ENCODE data around the gene AKR7A3. TPM values are rescaled to one million over a fixed set of nuclear protein-coding genes. Genes with fewer than 3 reads are reported as not detected.
A peak's percentile ranks its signal among the peaks of the same experiment; 100 is the strongest.

The AKR7A3 gene
- total and polyA plus RNA-seq, 12 donors = 0.13 to 0.66 (median 0.25) TPM; not detected in 2

DNA sequence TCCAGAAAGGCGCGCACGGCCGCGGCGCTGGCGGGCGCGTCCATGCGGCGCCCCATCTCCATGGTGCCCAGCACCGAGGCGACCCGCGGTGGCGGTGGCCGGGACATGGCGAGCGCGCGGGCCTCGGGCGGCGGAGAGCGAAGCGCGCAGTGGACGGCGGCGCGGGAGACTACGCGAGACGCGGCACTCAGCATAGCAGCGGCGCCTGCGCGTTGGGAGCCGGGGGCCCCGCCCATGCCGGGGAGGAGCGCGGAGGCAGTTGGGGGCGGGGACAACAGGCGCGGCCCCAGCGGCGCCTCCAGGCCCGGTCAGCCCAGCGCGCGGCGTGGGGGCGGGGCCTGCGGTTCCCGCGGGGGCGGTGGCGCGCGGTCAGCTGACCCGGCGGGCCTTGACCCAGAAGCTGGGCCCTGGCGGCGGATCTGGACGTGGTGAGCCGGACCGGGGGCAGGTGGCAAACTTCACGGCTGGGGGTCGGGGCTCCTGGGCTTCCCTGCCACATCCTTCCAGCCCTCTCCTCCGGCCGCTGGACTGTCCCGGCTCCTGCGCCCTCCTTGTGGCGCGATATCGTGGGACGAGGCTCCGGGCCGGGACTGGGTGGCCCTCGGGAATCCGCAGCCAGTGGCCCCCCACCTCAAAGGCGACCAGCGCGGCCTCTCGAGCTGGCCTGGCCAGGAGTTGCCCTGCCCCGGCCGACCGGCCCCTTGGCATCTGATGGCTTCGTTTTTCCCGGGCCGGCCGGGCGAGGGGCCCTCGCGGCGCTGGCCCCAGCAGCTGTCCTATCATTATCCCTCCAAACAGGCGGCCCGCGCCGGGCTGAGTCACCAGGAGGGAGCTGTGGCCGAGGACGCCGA lies 23.6 kb upstream of the AKR7A3 start, which contains the start of the genes AKR7A2 and SLC66A1:
Gene AKR7A2 (minus strand): TSS at position 214 of the 851 bp plus-strand sequence. CDS start 20 bp downstream, at position 194.
Gene SLC66A1 (plus strand): TSS at position 396 of the 851 bp plus-strand sequence. CDS start 5,352 bp downstream, outside the sequence.
- peak; percentile 96 to 98 (median 97) for ATAC-seq
- intact Hi-C loops (cut with DNase I) = no loop called here
- no peaks in the 10 kb centered on the region for H3K9me3 ChIP-seq
- no peaks in the 10 kb centered on the region for H3K27me3 ChIP-seq
- TF ChIP-seq, protein P1, sequence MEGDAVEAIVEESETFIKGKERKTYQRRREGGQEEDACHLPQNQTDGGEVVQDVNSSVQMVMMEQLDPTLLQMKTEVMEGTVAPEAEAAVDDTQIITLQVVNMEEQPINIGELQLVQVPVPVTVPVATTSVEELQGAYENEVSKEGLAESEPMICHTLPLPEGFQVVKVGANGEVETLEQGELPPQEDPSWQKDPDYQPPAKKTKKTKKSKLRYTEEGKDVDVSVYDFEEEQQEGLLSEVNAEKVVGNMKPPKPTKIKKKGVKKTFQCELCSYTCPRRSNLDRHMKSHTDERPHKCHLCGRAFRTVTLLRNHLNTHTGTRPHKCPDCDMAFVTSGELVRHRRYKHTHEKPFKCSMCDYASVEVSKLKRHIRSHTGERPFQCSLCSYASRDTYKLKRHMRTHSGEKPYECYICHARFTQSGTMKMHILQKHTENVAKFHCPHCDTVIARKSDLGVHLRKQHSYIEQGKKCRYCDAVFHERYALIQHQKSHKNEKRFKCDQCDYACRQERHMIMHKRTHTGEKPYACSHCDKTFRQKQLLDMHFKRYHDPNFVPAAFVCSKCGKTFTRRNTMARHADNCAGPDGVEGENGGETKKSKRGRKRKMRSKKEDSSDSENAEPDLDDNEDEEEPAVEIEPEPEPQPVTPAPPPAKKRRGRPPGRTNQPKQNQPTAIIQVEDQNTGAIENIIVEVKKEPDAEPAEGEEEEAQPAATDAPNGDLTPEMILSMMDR (IDR thresholded peaks at IDR 0.05) = peak in 3 of 9 donors; percentile 6 to 25 (median 8)
- DNase-seq = peak; percentile 91 to 95
- H3K36me3 ChIP-seq = peaks cover 0 to 20% (median 11%) of the 10 kb centered on the region in 9 donors
- peaks cover 9 to 54% (median 27%) of the 10 kb centered on the region in 9 donors for H3K4me1 ChIP-seq
- H3K27ac ChIP-seq = peak within 1 kb of the TSS; percentile 65 to 93 (median 88)
- H3K4me3 ChIP-seq = peak within 1 kb of the TSS; percentile 63 to 99 (median 81)
- 0 to 1% methylated on average over 86 to 105 of the region's 105 CpGs for WGBS, 2 donors

DNA sequence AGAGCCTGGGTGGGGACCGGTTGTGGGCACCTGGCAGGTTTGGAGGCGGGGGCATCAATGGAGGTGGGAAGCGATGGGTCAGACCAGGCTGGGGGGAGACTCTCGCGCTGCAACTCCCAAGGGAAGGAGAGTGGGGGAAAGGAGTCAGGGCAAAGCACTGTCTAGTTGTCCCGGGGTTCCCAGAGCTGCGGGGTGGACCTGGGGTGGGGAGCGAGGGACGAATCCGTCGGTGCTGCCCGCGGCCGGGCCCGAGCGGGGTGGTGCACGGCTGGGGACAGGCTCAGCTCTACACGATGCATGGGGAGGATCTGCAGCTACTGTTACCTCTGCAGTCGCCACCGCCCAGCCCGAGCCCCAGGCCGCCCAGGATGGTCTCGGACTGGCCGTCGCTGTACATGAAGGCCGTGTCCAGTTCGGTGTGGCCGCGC lies 22.9 kb upstream of the AKR7A3 start:
- 1% methylated on average over 29 of the region's 29 CpGs for WGBS, 2 donors

DNA sequence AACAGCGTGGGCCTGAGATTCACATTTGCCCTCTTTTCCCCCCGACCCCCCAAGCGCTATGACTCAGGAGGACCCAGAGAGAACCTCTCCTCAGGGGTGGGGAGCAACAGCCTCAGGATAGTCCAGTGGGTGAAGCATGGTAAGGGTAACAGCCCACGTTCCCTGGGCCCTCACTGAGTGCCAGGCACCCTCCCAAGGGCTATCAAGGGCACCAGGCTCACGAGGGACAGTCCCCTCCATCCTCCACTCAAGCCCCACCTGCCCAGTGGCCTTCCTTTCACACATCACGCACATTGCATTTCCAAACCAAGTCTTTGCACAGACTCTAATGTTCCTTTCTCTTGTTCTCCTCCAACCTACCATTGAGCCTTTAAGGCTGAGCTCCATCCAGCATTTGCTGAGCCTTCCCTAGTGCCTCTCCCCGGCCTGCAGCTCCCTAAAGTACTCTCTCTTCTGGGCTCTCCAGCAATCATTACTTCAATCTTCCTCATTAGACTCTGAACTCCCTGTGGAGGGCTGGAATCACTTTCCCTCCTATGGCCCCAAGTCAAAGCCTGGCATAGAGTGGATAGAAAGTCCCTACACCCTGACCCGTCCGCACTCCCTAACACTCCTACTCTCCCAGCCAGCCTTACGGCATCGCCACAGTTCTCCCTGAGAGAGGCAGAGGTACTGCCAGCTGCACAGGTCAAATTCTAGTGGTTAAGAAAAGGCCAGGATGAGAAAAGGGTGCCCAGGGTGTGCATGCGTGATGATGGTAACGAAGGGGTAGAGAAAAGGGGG lies 22.3 kb upstream of the AKR7A3 start:
- intact Hi-C loops (cut with DNase I) = no loop called here
- peak overlapping the region in 2 of 10 donors; percentile 90 to 92 for H3K27ac ChIP-seq
- DNase-seq (no peak), ATAC-seq (no peak)
- peak overlapping the region; percentile 43 to 99 (median 81) for H3K4me3 ChIP-seq
- 43 to 52% methylated on average over 13 of the region's 13 CpGs for whole genome bisulfite sequencing, 2 donors
- no peaks in the 10 kb centered on the region for H3K27me3 ChIP-seq
- peaks cover 0 to 31% (median 13%) of the 10 kb centered on the region in 9 donors for H3K36me3 ChIP-seq
- H3K4me1 ChIP-seq = peaks cover 9 to 44% (median 27%) of the 10 kb centered on the region in 9 donors
- TF ChIP-seq, protein P1 (IDR thresholded peaks at IDR 0.05) = no peak
- no peaks in the 10 kb centered on the region for H3K9me3 ChIP-seq

More for the DNA sequence above, 22.9 kb upstream of the AKR7A3 start:
- H3K4me1 ChIP-seq = peaks cover 9 to 48% (median 27%) of the 10 kb centered on the region in 9 donors
- peaks cover 0 to 25% (median 11%) of the 10 kb centered on the region in 9 donors for H3K36me3 ChIP-seq
- H3K27ac ChIP-seq = peak overlapping the region in 9 of 10 donors; percentile 65 to 93 (median 87)
- DNase-seq = no peak
- no peaks in the 10 kb centered on the region for H3K9me3 ChIP-seq
- H3K4me3 ChIP-seq = peak overlapping the region; percentile 43 to 99 (median 81)
- H3K27me3 ChIP-seq = no peaks in the 10 kb centered on the region
- ATAC-seq = peak in 6 of 8 donors; percentile 5 to 25 (median 17)
- intact Hi-C loops (cut with DNase I) = no loop called here
- TF ChIP-seq, protein P1 (IDR thresholded peaks at IDR 0.05) = no peak

DNA sequence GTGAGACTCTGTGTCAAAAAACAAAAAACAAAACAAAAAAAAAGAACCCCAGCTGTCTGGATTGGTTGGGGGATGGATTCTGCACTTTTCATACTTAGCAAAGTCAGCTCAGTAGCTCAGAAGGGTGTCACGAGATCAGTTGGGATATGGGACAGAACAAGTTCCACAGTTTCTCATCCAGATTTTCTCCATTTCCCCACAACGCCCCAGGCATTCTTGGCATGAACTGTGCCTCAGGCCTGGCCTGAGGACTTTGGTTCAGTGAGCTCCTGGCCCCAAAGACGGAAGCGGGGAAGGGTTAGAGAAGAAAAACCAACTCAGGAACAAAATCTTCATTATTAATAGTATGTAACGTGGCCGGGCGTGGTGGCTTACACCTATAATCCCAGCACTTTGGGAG lies 21.5 kb upstream of the AKR7A3 start:
- WGBS, 2 donors = 90 to 96% methylated on average over 7 of the region's 7 CpGs

More for the DNA sequence above, 21.5 kb upstream of the AKR7A3 start:
- no peaks in the 10 kb centered on the region for H3K27me3 ChIP-seq
- intact Hi-C loops (cut with DNase I) = no loop called here
- H3K4me1 ChIP-seq = peaks cover 9 to 36% (median 24%) of the 10 kb centered on the region in 9 donors
- DNase-seq (no peak), ATAC-seq (no peak)
- peaks cover 0 to 40% (median 21%) of the 10 kb centered on the region in 9 donors for H3K36me3 ChIP-seq
- no peak overlapping the region for H3K27ac ChIP-seq
- TF ChIP-seq, protein P1 (IDR thresholded peaks at IDR 0.05) = no peak
- no peak overlapping the region for H3K4me3 ChIP-seq
- H3K9me3 ChIP-seq = no peaks in the 10 kb centered on the region
